ENCODE measurements around the gene ZBTB16.
A peak's percentile ranks its signal among the peaks of the same experiment; 100 is the strongest.

The ZBTB16 gene

GRCh38 chr11:114110952-114111947, 51.7 kb downstream of the ZBTB16 start:
- H3K27ac Mint-ChIP-seq = no peak overlapping the region
- no peaks in the 10 kb centered on the region for H3K36me3 Mint-ChIP-seq
- H3K27me3 Mint-ChIP-seq = peaks cover 7% of the 10 kb centered on the region
- H3K4me3 Mint-ChIP-seq = peak overlapping the region; percentile 9
- H3K9me3 Mint-ChIP-seq (ENCODE audit: low read depth) = no peaks in the 10 kb centered on the region
- H3K4me1 Mint-ChIP-seq (ENCODE audit: low read depth) = peaks cover 17% of the 10 kb centered on the region

- no peaks in the 10 kb centered on the region for H3K36me3 Mint-ChIP-seq
- H3K4me1 Mint-ChIP-seq (ENCODE audit: low read depth) = peaks cover 13% of the 10 kb centered on the region
- peaks cover 7% of the 10 kb centered on the region for H3K27me3 Mint-ChIP-seq
- H3K27ac Mint-ChIP-seq = no peak overlapping the region
- no peak overlapping the region for H3K4me3 Mint-ChIP-seq
- H3K9me3 Mint-ChIP-seq (ENCODE audit: low read depth) = no peaks in the 10 kb centered on the region
These were observed 56.0 kb downstream of the ZBTB16 start for GRCh38 chr11:114115451-114115928.

GRCh38 chr11:114116357-114116756, 56.8 kb downstream of the ZBTB16 start:
- Mint-ChIP-seq H3K27me3 (peaks cover 6% of the 10 kb centered on the region), H3K4me1 (ENCODE audit: low read depth) (peaks cover 10% of the 10 kb centered on the region), H3K27ac (no peak overlapping the region), H3K9me3 (ENCODE audit: low read depth) (no peaks in the 10 kb centered on the region), H3K36me3 (no peaks in the 10 kb centered on the region), H3K4me3 (no peak overlapping the region)

DNA sequence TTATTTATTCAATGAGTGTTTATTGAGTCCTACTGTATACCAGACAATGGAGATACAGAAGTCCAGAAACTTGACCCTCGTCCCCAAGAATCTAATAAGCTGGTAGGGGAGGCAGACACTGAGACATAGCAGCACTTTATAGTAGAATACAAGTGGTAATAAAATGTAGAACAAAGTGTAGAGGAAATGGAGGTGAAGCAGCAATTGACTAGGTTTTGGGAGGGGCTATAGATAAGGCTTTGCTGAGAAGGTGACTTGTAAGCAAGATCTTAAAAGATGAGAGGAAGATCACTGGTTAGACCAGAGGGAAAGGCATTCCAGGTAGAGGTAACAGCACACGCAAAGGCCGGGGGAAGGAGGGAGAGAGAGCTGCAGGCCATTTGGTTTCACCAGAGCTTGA, 57.3 kb downstream of the ZBTB16 start:
- Mint-ChIP-seq H3K27ac (no peak overlapping the region), H3K9me3 (ENCODE audit: low read depth) (no peaks in the 10 kb centered on the region), H3K36me3 (no peaks in the 10 kb centered on the region), H3K4me3 (no peak overlapping the region), H3K27me3 (peaks cover 4% of the 10 kb centered on the region), H3K4me1 (ENCODE audit: low read depth) (peaks cover 7% of the 10 kb centered on the region)

DNA sequence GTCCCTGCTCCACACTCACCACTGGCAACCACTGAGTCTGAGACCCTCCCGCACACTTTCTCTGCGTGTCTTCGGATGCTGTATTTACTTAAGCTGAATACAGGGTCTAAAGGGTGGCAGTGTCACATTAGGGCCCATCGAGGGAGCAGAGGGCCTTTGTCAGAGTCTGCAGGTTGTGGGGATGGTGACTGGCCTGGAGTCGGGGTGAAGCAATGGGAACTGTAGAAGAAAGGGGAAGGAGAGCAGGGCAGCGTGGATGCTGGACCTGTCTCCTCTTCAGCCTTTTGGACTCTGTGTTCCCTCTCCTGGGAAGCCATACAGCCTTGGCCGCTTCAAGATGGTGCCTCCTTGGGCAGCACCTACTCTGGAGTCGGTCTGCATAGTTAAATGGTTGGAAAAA, 61.1 kb downstream of the ZBTB16 start:
- H3K27ac Mint-ChIP-seq = no peak overlapping the region
- H3K4me3 Mint-ChIP-seq = no peak overlapping the region
- H3K9me3 Mint-ChIP-seq (ENCODE audit: low read depth) = no peaks in the 10 kb centered on the region
- peaks cover 13% of the 10 kb centered on the region for H3K4me1 Mint-ChIP-seq (ENCODE audit: low read depth)
- H3K27me3 Mint-ChIP-seq = no peaks in the 10 kb centered on the region
- no peaks in the 10 kb centered on the region for H3K36me3 Mint-ChIP-seq

GRCh38 chr11:114121138-114121537, 61.6 kb downstream of the ZBTB16 start:
- no peak overlapping the region for H3K27ac Mint-ChIP-seq
- H3K4me1 Mint-ChIP-seq (ENCODE audit: low read depth) = peaks cover 13% of the 10 kb centered on the region

DNA sequence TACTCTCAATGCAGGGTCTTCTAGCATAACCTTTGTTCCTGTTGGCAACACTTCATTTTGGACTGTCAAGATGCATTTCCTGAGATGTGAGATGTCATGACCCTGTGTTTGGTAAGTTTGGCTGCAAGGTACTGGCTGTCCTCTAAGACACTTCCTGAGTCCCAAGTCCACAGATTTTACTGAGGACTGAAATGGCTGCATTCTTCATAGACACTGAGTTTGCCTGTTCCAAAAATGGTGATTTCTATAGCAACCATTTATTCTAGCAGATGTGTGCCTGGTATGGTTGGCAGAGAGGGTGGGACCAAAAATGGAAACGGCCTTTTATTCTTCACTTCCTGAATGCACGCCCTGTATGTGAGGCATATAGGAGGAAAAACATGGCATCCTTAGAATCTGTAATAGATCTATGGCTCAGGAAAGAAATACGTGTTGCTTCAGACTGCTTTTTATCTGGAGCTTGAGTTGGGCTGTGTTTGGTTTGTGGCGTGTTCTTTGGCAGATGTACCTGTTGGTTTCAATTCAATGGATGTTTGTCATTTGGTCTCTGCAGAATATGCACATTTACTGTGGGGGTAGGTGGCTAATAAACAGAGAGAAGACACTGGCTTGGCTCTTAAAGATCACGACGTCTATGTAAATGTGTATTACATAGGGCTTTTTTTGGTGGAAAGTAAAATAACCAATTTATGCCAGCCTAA, 62.4 kb downstream of the ZBTB16 start:
- Mint-ChIP-seq H3K4me1 (ENCODE audit: low read depth) (peaks cover 9% of the 10 kb centered on the region), H3K27ac (no peak overlapping the region), H3K36me3 (no peaks in the 10 kb centered on the region), H3K27me3 (no peaks in the 10 kb centered on the region), H3K9me3 (ENCODE audit: low read depth) (no peaks in the 10 kb centered on the region), H3K4me3 (no peak overlapping the region)

More at GRCh38 chr11:114121138-114121537, 61.6 kb downstream of the ZBTB16 start:
- no peak overlapping the region for H3K4me3 Mint-ChIP-seq
- H3K27me3 Mint-ChIP-seq = no peaks in the 10 kb centered on the region
- no peaks in the 10 kb centered on the region for H3K9me3 Mint-ChIP-seq (ENCODE audit: low read depth)
- no peaks in the 10 kb centered on the region for H3K36me3 Mint-ChIP-seq

DNA sequence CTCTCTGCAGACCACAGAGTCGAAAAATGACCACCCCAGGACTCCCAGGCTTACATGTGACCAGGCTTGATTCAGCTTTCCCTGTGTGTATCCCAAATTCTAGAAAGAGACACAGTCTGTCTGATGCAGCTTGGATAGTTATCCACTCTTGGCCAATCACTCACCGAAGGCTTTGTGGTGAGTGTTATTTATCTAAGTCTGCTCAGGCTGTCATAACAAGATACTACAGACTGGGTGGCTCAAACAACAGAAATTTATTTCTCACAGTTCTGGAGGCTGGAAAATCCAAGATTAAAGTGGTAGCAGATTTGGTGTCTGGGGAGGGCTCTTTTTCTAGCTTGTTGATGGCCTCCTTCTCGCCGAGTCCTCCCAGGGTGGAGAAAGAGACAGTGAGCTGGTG, 63.2 kb downstream of the ZBTB16 start:
- Mint-ChIP-seq H3K36me3 (no peaks in the 10 kb centered on the region), H3K27ac (no peak overlapping the region), H3K9me3 (ENCODE audit: low read depth) (no peaks in the 10 kb centered on the region), H3K4me3 (no peak overlapping the region), H3K27me3 (no peaks in the 10 kb centered on the region), H3K4me1 (ENCODE audit: low read depth) (peaks cover 9% of the 10 kb centered on the region)

GRCh38 chr11:114123692-114124330, 64.3 kb downstream of the ZBTB16 start:
- H3K4me1 Mint-ChIP-seq (ENCODE audit: low read depth) = peaks cover 9% of the 10 kb centered on the region
- no peak overlapping the region for H3K4me3 Mint-ChIP-seq
- no peak overlapping the region for H3K27ac Mint-ChIP-seq
- no peaks in the 10 kb centered on the region for H3K9me3 Mint-ChIP-seq (ENCODE audit: low read depth)
- H3K36me3 Mint-ChIP-seq = no peaks in the 10 kb centered on the region
- H3K27me3 Mint-ChIP-seq = no peaks in the 10 kb centered on the region

DNA sequence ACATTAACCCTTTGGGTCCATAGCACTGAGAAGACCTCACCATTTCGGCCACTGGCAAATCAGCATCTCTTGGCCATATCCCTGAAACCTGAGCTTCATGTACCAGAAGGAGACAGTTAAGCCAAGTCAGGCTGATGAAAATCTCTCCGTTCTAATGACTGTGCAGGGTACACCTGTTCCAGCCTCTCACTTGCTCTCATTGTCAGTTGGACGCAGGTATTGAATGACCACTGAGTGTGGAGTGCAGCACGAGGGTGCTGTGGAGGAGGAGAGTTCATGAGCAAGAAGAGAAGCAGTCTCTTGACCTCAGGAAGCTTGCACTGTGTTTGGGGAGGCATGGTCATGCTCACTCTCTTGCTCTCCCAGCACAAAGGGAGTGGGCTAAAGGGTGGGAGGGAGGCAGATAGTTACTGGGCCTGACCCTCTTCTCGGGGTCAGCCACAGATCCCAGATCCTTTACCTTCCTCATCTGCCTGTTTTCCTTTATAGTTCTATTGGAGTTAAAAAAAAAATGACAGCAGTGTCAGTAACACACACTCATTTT, 65.2 kb downstream of the ZBTB16 start:
- Mint-ChIP-seq H3K4me3 (no peak overlapping the region), H3K27me3 (no peaks in the 10 kb centered on the region), H3K27ac (no peak overlapping the region), H3K4me1 (ENCODE audit: low read depth) (peaks cover 14% of the 10 kb centered on the region), H3K9me3 (ENCODE audit: low read depth) (no peaks in the 10 kb centered on the region), H3K36me3 (no peaks in the 10 kb centered on the region)

DNA sequence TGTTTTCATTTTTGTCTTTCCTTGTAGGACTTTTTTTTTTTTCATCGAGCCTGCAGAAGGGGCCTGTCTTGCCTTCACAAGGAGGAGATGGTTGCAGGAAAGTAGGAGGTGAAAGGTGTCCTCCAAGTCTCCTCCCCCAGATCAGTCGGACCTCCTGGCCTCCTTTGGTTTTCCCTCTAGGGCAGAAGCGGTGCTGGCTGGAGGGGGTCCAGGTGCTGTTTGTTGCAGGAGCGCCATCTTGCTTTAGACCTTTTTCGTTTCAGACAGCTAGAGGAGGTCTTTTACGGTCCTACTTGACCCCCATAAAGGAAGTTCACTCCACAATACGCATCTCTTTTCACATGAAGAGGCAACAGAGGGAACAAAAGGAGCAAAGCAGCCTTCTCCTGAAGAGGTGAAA, 66.0 kb downstream of the ZBTB16 start:
- Mint-ChIP-seq H3K27ac (no peak overlapping the region), H3K4me3 (no peak overlapping the region), H3K27me3 (no peaks in the 10 kb centered on the region)

DNA sequence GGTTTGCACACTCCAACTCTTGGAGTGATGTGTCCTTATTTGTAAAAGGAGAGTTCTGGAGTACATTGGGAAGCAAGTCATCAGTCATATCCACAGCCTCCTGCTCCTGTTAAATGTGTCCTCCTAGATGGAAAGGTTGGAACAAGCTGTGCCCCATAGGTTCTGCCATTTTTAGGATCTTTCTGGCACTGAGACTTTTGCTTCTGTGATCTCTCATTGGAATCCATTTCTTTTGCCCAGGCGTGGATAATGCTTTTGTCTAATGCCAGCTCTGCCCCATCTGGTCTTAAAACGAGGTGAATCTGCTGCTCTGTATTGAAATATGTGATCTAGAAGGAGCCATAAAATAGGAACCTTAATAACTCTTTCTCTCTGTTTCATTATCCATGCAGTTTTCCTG, 66.4 kb downstream of the ZBTB16 start:
- Mint-ChIP-seq H3K27me3 (no peaks in the 10 kb centered on the region), H3K4me1 (ENCODE audit: low read depth) (peaks cover 23% of the 10 kb centered on the region), H3K36me3 (no peaks in the 10 kb centered on the region), H3K4me3 (no peak overlapping the region), H3K27ac (no peak overlapping the region), H3K9me3 (ENCODE audit: low read depth) (no peaks in the 10 kb centered on the region)

More for the DNA sequence above, 66.0 kb downstream of the ZBTB16 start:
- Mint-ChIP-seq H3K9me3 (ENCODE audit: low read depth) (no peaks in the 10 kb centered on the region), H3K4me1 (ENCODE audit: low read depth) (peaks cover 19% of the 10 kb centered on the region), H3K36me3 (no peaks in the 10 kb centered on the region)

GRCh38 chr11:114128399-114128798, 68.9 kb downstream of the ZBTB16 start:
- Mint-ChIP-seq H3K4me3 (no peak overlapping the region), H3K36me3 (no peaks in the 10 kb centered on the region), H3K27me3 (no peaks in the 10 kb centered on the region), H3K9me3 (ENCODE audit: low read depth) (no peaks in the 10 kb centered on the region), H3K4me1 (ENCODE audit: low read depth) (peaks cover 27% of the 10 kb centered on the region), H3K27ac (no peak overlapping the region)

DNA sequence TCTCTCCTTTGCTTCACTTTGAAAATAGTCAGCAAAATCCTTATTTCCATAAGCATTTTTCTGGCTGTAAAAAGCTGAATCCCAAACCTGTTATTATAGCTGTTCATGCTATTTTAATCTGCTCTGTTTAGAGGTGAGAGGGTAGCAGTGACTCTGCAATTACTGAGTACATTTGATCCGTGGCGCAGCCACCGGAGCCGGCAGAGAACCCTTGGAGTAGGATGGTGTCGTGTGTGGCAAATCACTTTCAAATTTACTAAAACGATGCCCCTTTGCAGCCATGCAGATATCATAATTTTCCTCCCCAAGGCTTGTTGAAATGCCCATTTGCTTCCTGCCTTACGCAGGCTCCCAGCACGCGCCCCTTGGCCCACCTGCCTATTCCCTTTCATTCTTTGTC, 69.6 kb downstream of the ZBTB16 start:
- Mint-ChIP-seq H3K9me3 (ENCODE audit: low read depth) (no peaks in the 10 kb centered on the region), H3K27ac (no peak overlapping the region), H3K4me1 (ENCODE audit: low read depth) (peaks cover 27% of the 10 kb centered on the region), H3K36me3 (no peaks in the 10 kb centered on the region), H3K27me3 (no peaks in the 10 kb centered on the region), H3K4me3 (no peak overlapping the region)
